Fibroblast of mammary gland (primary cell): Measurements from ENCODE around the gene NOS1.
A peak's percentile ranks its signal among the peaks of the same experiment; 100 is the strongest.

Source experiments
- DNase-seq: peaks from one replicate; pipeline ENCODE4 v3.0.0-alpha.2; 2010; ENCODE audit warnings: low read depth
- H3K4me3 ChIP-seq: 2 replicates; pipeline ENCODE4 v1.5.1; 2011; ENCODE audit warnings: low read depth, mild to moderate bottlenecking, low read length, moderate library complexity; ENCODE audit not compliant: control insufficient read depth
- CTCF ChIP-seq: conservative IDR thresholded peaks from 2 replicates; pipeline ENCODE4 v1.5.1; 2011; ENCODE audit warnings: low read depth, low read length, inconsistent platforms; ENCODE audit not compliant: control insufficient read depth, insufficient read depth

NOS1 gene

GRCh38 chr12:117329756-117330155, 31.7 kb downstream of the NOS1 start:
- no peak for TF ChIP-seq CTCF
- no peak for DNase-seq
- H3K4me3 ChIP-seq: no peak overlapping the region

- no peak for DNase-seq
- no peak for TF ChIP-seq CTCF
- H3K4me3 ChIP-seq: no peak overlapping the region
These were observed 32.8 kb downstream of the NOS1 start for GRCh38 chr12:117328556-117329100.

GRCh38 chr12:117322428-117322827, 39.0 kb downstream of the NOS1 start:
- no peak for TF ChIP-seq CTCF
- H3K4me3 ChIP-seq: no peak overlapping the region
- no peak for DNase-seq

- peak; percentile 7 for DNase-seq
- no peak for TF ChIP-seq CTCF
- no peak overlapping the region for H3K4me3 ChIP-seq
These were observed 39.9 kb downstream of the NOS1 start for GRCh38 chr12:117321572-117321971.

- no peak for DNase-seq
- no peak overlapping the region for H3K4me3 ChIP-seq
These were observed 42.8 kb downstream of the NOS1 start for GRCh38 chr12:117318591-117318990.

GRCh38 chr12:117316336-117316735, 45.1 kb downstream of the NOS1 start:
- TF ChIP-seq CTCF: no peak
- H3K4me3 ChIP-seq: no peak overlapping the region
- no peak for DNase-seq

More at GRCh38 chr12:117318591-117318990, 42.8 kb downstream of the NOS1 start:
- no peak for TF ChIP-seq CTCF

GRCh38 chr12:117313926-117314325, 47.5 kb downstream of the NOS1 start:
- no peak overlapping the region for H3K4me3 ChIP-seq
- DNase-seq: no peak
- no peak for TF ChIP-seq CTCF
